Right cardiac atrium (tissue), 5 donors: ENCODE results near the gene AFF4. TPM values are rescaled to one million over a fixed set of nuclear protein-coding genes. Genes with fewer than 3 reads are reported as not detected.

Experiments used
- ATAC-seq, 2 donors: fragments of 200-7000 bp; cut with Tn5 transposase; one replicate each; pipeline versions ENCODE4 v1.8.0 to v1.9.1; 2020; ENCODE audit warnings: moderate library complexity in 2 of 2, mild to moderate bottlenecking in 1 of 2
- DNase-seq, 3 donors: peaks; one replicate each; pipeline ENCODE4 v3.0.0-alpha.2; 2020
- H3K27ac ChIP-seq: one replicate; pipeline ENCODE4 v1.5.1; 2013; ENCODE audit warnings: mild to moderate bottlenecking, low read length, control low read depth, moderate library complexity
- H3K27me3 ChIP-seq: one replicate; pipeline ENCODE4 v1.6.1; 2013; ENCODE audit not compliant: control insufficient read depth, insufficient read depth
- H3K4me1 ChIP-seq: one replicate; pipeline ENCODE4 v1.6.1; 2013; ENCODE audit warnings: low read length; ENCODE audit not compliant: control insufficient read depth, insufficient read depth
- H3K4me3 ChIP-seq: one replicate; pipeline ENCODE4 v1.5.1; 2013; ENCODE audit warnings: low read length, control low read depth
- H3K9me3 ChIP-seq: one replicate; pipeline ENCODE4 v1.6.1; 2013; ENCODE audit warnings: low read length; ENCODE audit not compliant: control insufficient read depth
- whole genome bisulfite sequencing: extraction: QIAGEN DNeasy Blood & Tissue Kit; methylation state at CpG from one replicate; pipeline ENCODE4 v1.1.7; 2013; 5-methylcytosine and 5-hydroxymethylcytosine counted together
- intact Hi-C, 4 donors: fragments of 100-400 bp; cut with DNase I; formaldehyde crosslinking; loops; one replicate each; pipeline versions ENCODE4 v1.11.0 to v1.14.0; 2022 to 2023
- polyA plus RNA-seq: library from polyadenylated mRNA; stranded (reverse); fragments of 200-250 nt; gene quantifications from one replicate; pipeline ENCODE4 v1.2.3, GENCODE V29; 2013
- total RNA-seq, 4 donors: library from RNA; stranded (reverse); fragmentation: NEBNext Ultra II Directional; extraction: Animal tissue kit (Norgen Biotek cat#: 25700); gene quantifications; one replicate each; pipeline ENCODE4 v1.2.1, GENCODE V29; 2021
- donor health status: healthy with polysubstance abuse.
- donor health status: DM: no; HTN: yes; CAD: no.
- donor health status: DM: no; HTN: no; CAD: no.
- donor health status: DM: no; HTN: yes; CAD: no; lungs with severe emphysema.
- donor health status: DM: yes; HTN: yes; CAD: no.

Gene AFF4
- total and polyA plus RNA-seq, 5 donors, result 8.3 to 61.0 (median 39.1) TPM

- 93% methylated on average over 3 of the region's 3 CpGs for WGBS
- no peak overlapping the region for H3K27ac ChIP-seq
- no peaks in the 10 kb centered on the region for H3K4me1 ChIP-seq
- no peak overlapping the region for H3K4me3 ChIP-seq
- ATAC-seq (no peak), DNase-seq (no peak)
- no peaks in the 10 kb centered on the region for H3K27me3 ChIP-seq
- intact Hi-C loops, result no loop called here
- no peaks in the 10 kb centered on the region for H3K9me3 ChIP-seq
Observed at GRCh38 chr5:132853323-132853722, 110.1 kb downstream of the AFF4 start.

DNA sequence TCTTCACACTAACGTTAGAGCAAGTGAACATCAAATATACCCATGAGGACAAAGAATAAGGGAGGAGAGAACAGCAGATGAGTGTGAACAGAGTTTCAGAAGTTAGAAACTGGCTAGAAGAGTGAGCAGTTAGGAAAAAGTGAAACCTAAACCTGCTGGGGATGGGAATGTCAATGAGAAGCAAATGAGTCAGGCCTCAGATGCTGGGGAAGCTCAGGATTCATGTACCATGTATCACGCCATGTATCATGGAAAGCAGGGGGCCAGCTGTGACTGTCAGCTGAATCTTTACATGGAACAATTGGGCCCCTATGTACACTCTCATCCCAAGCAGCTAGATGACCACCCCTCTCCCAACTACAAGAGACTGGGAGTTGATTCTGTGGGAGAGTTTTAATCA is 113.4 kb downstream of the AFF4 start:
- 73% methylated on average over 2 of the region's 2 CpGs for WGBS
- Histone ChIP-seq H3K9me3 (no peaks in the 10 kb centered on the region), H3K27ac (no peak overlapping the region), H3K4me1 (no peaks in the 10 kb centered on the region), H3K27me3 (no peaks in the 10 kb centered on the region), H3K4me3 (no peak overlapping the region)
- ATAC-seq (no peak), DNase-seq (no peak)
- intact Hi-C loops, result no loop called here

- no peak for ATAC-seq
- no peak for DNase-seq
- no peaks in the 10 kb centered on the region for H3K4me1 ChIP-seq
- WGBS, result 71% methylated on average over 1 of the region's 1 CpG
- H3K4me3 ChIP-seq, result no peak overlapping the region
- intact Hi-C loops, result no loop called here
- no peaks in the 10 kb centered on the region for H3K27me3 ChIP-seq
- H3K9me3 ChIP-seq, result no peaks in the 10 kb centered on the region
- no peak overlapping the region for H3K27ac ChIP-seq
Observed at GRCh38 chr5:132849347-132849746, 114.1 kb downstream of the AFF4 start.

- intact Hi-C loops, result no loop called here
- Histone ChIP-seq H3K27me3 (no peaks in the 10 kb centered on the region), H3K9me3 (no peaks in the 10 kb centered on the region), H3K27ac (no peak overlapping the region), H3K4me1 (no peaks in the 10 kb centered on the region), H3K4me3 (no peak overlapping the region)
- ATAC-seq (no peak), DNase-seq (no peak)
- 94% methylated on average over 8 of the region's 8 CpGs for WGBS
Observed at GRCh38 chr5:132848270-132848669, 115.2 kb downstream of the AFF4 start.

DNA sequence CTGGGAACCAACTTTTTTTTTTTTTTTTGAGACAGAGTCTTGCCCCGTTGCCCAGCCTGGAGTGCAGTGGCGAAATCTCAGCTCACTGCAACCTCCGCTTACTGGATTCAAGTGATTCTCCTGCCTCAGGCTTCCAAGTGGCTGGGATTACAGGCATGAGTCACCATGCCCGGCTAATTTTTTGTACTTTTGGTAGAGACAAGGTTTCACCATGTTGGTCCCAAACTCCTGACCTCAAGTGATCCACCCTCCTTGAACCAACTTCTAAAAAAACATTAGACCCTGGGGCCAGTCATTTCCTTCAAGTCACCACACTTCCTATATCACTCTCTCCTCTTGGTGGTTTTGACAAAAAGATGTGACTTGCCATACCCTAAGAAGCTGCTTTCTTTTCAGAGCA is 122.1 kb downstream of the AFF4 start:
- H3K9me3 ChIP-seq, result no peaks in the 10 kb centered on the region
- H3K4me3 ChIP-seq, result no peak overlapping the region
- ATAC-seq, result no peak
- no peaks in the 10 kb centered on the region for H3K4me1 ChIP-seq
- WGBS, result 91% methylated on average over 4 of the region's 4 CpGs
- intact Hi-C loops, result no loop called here
- no peak for DNase-seq
- no peak overlapping the region for H3K27ac ChIP-seq
- no peaks in the 10 kb centered on the region for H3K27me3 ChIP-seq

- Histone ChIP-seq H3K27me3 (no peaks in the 10 kb centered on the region), H3K4me1 (no peaks in the 10 kb centered on the region), H3K27ac (no peak overlapping the region), H3K9me3 (no peaks in the 10 kb centered on the region), H3K4me3 (no peak overlapping the region)
- DNase-seq (no peak), ATAC-seq (no peak)
- intact Hi-C loops, result no loop called here
- WGBS, result 60% methylated on average over 1 of the region's 1 CpG
Observed at GRCh38 chr5:132840896-132841295, 122.5 kb downstream of the AFF4 start.

GRCh38 chr5:132840313-132840712 is 123.1 kb downstream of the AFF4 start:
- 60% methylated on average over 3 of the region's 3 CpGs for WGBS
- Histone ChIP-seq H3K27me3 (no peaks in the 10 kb centered on the region), H3K9me3 (no peaks in the 10 kb centered on the region), H3K4me3 (no peak overlapping the region), H3K4me1 (no peaks in the 10 kb centered on the region), H3K27ac (no peak overlapping the region)
- ATAC-seq (no peak), DNase-seq (no peak)
- intact Hi-C loops, result no loop called here

DNA sequence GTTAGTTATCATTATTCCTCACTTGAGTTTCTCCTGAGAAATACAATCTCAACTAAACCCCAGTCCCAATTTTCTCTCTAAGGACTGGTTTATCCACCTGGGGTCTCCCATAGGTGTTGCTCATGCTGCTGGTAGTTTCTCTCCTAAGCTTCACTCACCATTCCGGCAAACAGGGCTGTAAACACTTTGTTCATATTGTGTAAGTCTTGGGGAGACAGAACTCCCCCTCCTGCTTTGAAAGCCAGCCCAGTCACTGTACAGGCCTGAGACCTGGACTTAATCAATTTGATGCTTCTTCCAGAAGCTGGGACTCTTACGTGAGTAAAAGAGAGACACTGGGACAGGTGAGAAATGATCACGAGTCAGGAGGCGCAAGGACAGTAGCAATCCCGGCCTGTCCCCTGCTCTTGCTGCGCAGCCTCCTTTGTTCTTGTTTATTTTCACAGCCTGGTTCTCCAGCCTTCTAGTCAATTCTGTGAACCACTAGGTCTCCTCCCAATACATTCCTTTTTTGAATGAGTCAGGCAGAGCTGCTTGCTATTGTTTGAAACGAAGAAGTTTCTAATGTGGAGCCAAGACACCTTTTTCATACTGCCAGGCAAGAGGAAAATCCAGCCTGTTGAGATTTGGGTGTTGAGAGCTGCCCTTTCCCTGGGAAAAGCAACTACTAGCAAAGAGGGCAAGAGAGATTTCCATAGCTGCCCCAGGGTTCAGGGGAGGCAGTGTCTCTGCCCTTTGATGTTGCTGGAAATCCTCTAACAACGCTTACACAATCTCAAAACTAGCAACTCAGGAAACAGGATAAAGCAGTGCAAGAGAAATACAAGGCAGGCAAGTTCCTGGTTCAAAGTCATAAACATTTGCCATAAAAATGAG is 123.8 kb downstream of the AFF4 start:
- 72% methylated on average over 8 of the region's 8 CpGs for WGBS

DNA sequence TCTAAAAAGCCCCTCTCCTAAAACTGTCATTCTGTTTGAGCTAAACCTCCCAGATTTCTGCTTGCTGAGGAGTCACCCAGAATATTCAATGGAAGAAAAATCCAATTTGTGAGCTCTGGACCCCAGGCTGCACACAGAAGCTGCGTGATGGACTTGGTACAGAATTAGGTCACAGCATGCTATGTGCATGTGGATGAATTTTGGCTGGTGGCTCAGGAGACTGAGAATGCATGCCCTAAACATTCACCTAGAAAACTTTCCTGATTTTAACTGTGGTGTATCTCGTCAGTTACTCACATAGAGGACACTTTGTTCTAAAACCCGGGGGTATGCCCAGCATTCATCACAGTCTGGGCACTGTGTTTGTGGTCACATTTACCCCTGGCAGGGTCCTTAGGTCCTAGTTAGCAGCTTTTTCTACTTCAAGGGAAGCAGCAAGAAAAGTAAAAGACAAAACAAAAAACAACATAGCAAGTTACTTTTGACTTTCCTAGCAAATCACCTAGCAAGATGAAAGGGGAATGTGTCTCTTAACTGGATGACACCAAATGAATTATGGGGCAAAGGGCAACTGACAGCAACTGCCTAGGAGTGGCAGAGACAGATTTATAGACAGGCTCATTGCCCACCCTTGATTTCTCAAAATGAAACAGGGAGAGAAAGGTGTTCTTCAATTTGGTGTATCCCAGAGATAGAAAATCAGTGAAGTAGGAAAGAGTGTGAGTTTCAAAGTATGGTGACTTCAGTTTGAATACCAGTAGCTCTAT is 124.7 kb downstream of the AFF4 start:
- DNase-seq, result no peak
- H3K9me3 ChIP-seq, result no peaks in the 10 kb centered on the region
- no peaks in the 10 kb centered on the region for H3K27me3 ChIP-seq
- ATAC-seq, result no peak
- intact Hi-C loops, result no loop called here
- no peaks in the 10 kb centered on the region for H3K4me1 ChIP-seq
- WGBS, result 87% methylated on average over 3 of the region's 3 CpGs
- no peak overlapping the region for H3K27ac ChIP-seq
- H3K4me3 ChIP-seq, result no peak overlapping the region

More for the DNA sequence above, 123.8 kb downstream of the AFF4 start:
- ATAC-seq, result peak; percentile 59 to 73
- no peak for DNase-seq
- H3K4me1 ChIP-seq, result no peaks in the 10 kb centered on the region
- intact Hi-C loops, result no loop called here
- H3K9me3 ChIP-seq, result no peaks in the 10 kb centered on the region
- no peaks in the 10 kb centered on the region for H3K27me3 ChIP-seq
- H3K27ac ChIP-seq, result peak overlapping the region; percentile 78
- no peak overlapping the region for H3K4me3 ChIP-seq

- WGBS, result 77% methylated on average over 2 of the region's 2 CpGs
- no peaks in the 10 kb centered on the region for H3K9me3 ChIP-seq
- no peaks in the 10 kb centered on the region for H3K27me3 ChIP-seq
- H3K4me1 ChIP-seq, result no peaks in the 10 kb centered on the region
- no peak overlapping the region for H3K27ac ChIP-seq
- intact Hi-C loops, result no loop called here
- no peak for ATAC-seq
- DNase-seq, result no peak
- no peak overlapping the region for H3K4me3 ChIP-seq
Observed at GRCh38 chr5:132837868-132838267, 125.6 kb downstream of the AFF4 start.

DNA sequence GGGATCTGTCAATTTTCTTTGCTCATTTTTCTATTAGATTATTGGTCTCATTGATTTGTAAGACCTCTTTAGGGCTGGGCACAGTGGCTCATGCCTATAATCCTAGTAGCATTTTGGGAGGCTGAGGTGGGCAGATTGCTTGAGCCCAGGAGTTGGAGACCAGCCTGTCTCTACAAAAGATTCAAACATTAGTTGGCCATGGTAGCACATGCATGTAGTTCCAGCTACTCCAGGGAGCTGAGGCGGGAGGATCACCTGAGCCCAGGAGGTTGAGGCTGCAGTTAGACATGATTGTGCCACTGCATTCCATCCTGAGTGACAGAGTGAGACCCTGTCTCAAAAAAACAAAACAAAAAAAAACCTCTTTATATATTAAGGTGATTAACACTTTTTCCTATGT is 126.6 kb downstream of the AFF4 start:
- H3K4me1 ChIP-seq, result no peaks in the 10 kb centered on the region
- WGBS, result 98% methylated on average over 1 of the region's 1 CpG
- ATAC-seq, result no peak
- intact Hi-C loops, result no loop called here
- no peak for DNase-seq
- no peaks in the 10 kb centered on the region for H3K9me3 ChIP-seq
- no peak overlapping the region for H3K27ac ChIP-seq
- H3K4me3 ChIP-seq, result no peak overlapping the region
- no peaks in the 10 kb centered on the region for H3K27me3 ChIP-seq
